ENCODE results near the gene TBC1D32. TPM values are rescaled to one million over a fixed set of nuclear protein-coding genes. Genes with fewer than 3 reads are reported as not detected.
"Not testable (repeated sequence)": the region's sequence is repeated elsewhere in the genome, so short reads cannot be mapped to it uniquely, and the experiment has no call there.

Gene TBC1D32
- total and polyA plus RNA-seq, 5 donors from 2014 or later = 2.2 to 6.0 (median 3.0) TPM

- no peak for DNase-seq
- Histone ChIP-seq H3K36me3 (ENCODE audit: control insufficient read depth, insufficient read depth, low read length) (no peaks in the 10 kb centered on the region), H3K27ac (ENCODE audit: insufficient read depth, low read length, poor library complexity, severe bottlenecking) (no peak overlapping the region), H3K4me1 (ENCODE audit: control insufficient read depth, insufficient read depth, low read length, poor library complexity, severe bottlenecking) (no peaks in the 10 kb centered on the region), H3K9me3 (ENCODE audit: control insufficient read depth in 2 of 2, low read length in 2 of 2) (peaks cover 0 to 7% of the 10 kb centered on the region in 2 experiments), H3K27me3 (ENCODE audit: control insufficient read depth, insufficient read depth, low read length) (no peaks in the 10 kb centered on the region), H3K4me3 (ENCODE audit: low read depth, low read length) (no peak overlapping the region)
- H3K4me1 Mint-ChIP-seq = no peaks in the 10 kb centered on the region
- no peaks in the 10 kb centered on the region for H3K27me3 Mint-ChIP-seq
- H3K9me3 Mint-ChIP-seq = peaks cover 3 to 19% (median 8%) of the 10 kb centered on the region in 7 donors
- H3K27ac Mint-ChIP-seq = no peak overlapping the region
- no peak overlapping the region for H3K4me3 Mint-ChIP-seq
- ATAC-seq (ENCODE audit: low read depth in 2 of 2) = no peak
- H3K36me3 Mint-ChIP-seq = no peaks in the 10 kb centered on the region
Observed at GRCh38 chr6:121064345-121064744, 269.9 kb downstream of the TBC1D32 start.

- Mint-ChIP-seq H3K27ac (no peak overlapping the region), H3K4me1 (peaks cover 0 to 3% (median 0%) of the 10 kb centered on the region in 4 donors), H3K9me3 (no peaks in the 10 kb centered on the region), H3K27me3 (peaks cover 5% of the 10 kb centered on the region), H3K36me3 (no peaks in the 10 kb centered on the region), H3K4me3 (no peak overlapping the region)
- no peaks in the 10 kb centered on the region for H3K27me3 ChIP-seq (ENCODE audit: control insufficient read depth, insufficient read depth, low read length)
- no peaks in the 10 kb centered on the region for H3K36me3 ChIP-seq (ENCODE audit: control insufficient read depth, insufficient read depth, low read length)
- H3K4me1 ChIP-seq (ENCODE audit: control insufficient read depth, insufficient read depth, low read length, poor library complexity, severe bottlenecking) = no peaks in the 10 kb centered on the region
- H3K4me3 ChIP-seq (ENCODE audit: low read depth, low read length) = no peak overlapping the region
- no peak for ATAC-seq (ENCODE audit: low read depth in 2 of 2)
- DNase-seq = peak in 2 of 3 donors; percentile 26 to 33
- no peak overlapping the region for H3K27ac ChIP-seq (ENCODE audit: insufficient read depth, low read length, poor library complexity, severe bottlenecking)
- H3K9me3 ChIP-seq (ENCODE audit: control insufficient read depth in 2 of 2, low read length in 2 of 2) = no peaks in the 10 kb centered on the region
Observed at GRCh38 chr6:121055572-121056163, 278.6 kb downstream of the TBC1D32 start.

GRCh38 chr6:121048593-121048992 is 285.7 kb downstream of the TBC1D32 start:
- ATAC-seq (ENCODE audit: low read depth in 2 of 2); H3K9me3 Mint-ChIP-seq; H3K36me3 ChIP-seq (ENCODE audit: control insufficient read depth, insufficient read depth, low read length); H3K27me3 Mint-ChIP-seq; DNase-seq; H3K27ac ChIP-seq (ENCODE audit: insufficient read depth, low read length, poor library complexity, severe bottlenecking); H3K4me1 Mint-ChIP-seq; H3K27me3 ChIP-seq (ENCODE audit: control insufficient read depth, insufficient read depth, low read length); H3K9me3 ChIP-seq (ENCODE audit: control insufficient read depth in 2 of 2, low read length in 2 of 2); H3K4me1 ChIP-seq (ENCODE audit: control insufficient read depth, insufficient read depth, low read length, poor library complexity, severe bottlenecking); H3K4me3 ChIP-seq (ENCODE audit: low read depth, low read length); H3K36me3 Mint-ChIP-seq; H3K4me3 Mint-ChIP-seq; H3K27ac Mint-ChIP-seq: not testable (repeated sequence)

GRCh38 chr6:121044905-121045304 is 289.4 kb downstream of the TBC1D32 start:
- not testable (repeated sequence) for H3K4me1 ChIP-seq (ENCODE audit: control insufficient read depth, insufficient read depth, low read length, poor library complexity, severe bottlenecking); H3K4me3 ChIP-seq (ENCODE audit: low read depth, low read length); H3K9me3 ChIP-seq (ENCODE audit: control insufficient read depth in 2 of 2, low read length in 2 of 2); H3K27me3 ChIP-seq (ENCODE audit: control insufficient read depth, insufficient read depth, low read length); H3K36me3 ChIP-seq (ENCODE audit: control insufficient read depth, insufficient read depth, low read length); H3K9me3 Mint-ChIP-seq; H3K27me3 Mint-ChIP-seq; H3K4me3 Mint-ChIP-seq; DNase-seq; H3K36me3 Mint-ChIP-seq; H3K4me1 Mint-ChIP-seq; H3K27ac Mint-ChIP-seq; H3K27ac ChIP-seq (ENCODE audit: insufficient read depth, low read length, poor library complexity, severe bottlenecking); ATAC-seq (ENCODE audit: low read depth in 2 of 2)

- H3K4me1 ChIP-seq (ENCODE audit: control insufficient read depth, insufficient read depth, low read length, poor library complexity, severe bottlenecking); H3K27me3 ChIP-seq (ENCODE audit: control insufficient read depth, insufficient read depth, low read length); H3K27me3 Mint-ChIP-seq; H3K27ac ChIP-seq (ENCODE audit: insufficient read depth, low read length, poor library complexity, severe bottlenecking); H3K36me3 ChIP-seq (ENCODE audit: control insufficient read depth, insufficient read depth, low read length); DNase-seq; H3K4me1 Mint-ChIP-seq; H3K27ac Mint-ChIP-seq; ATAC-seq (ENCODE audit: low read depth in 2 of 2); H3K4me3 Mint-ChIP-seq; H3K9me3 Mint-ChIP-seq; H3K36me3 Mint-ChIP-seq; H3K9me3 ChIP-seq (ENCODE audit: control insufficient read depth in 2 of 2, low read length in 2 of 2); H3K4me3 ChIP-seq (ENCODE audit: low read depth, low read length): not testable (repeated sequence)
Observed at GRCh38 chr6:121043706-121044105, 290.6 kb downstream of the TBC1D32 start.

GRCh38 chr6:121043211-121043610 is 291.1 kb downstream of the TBC1D32 start:
- H3K4me3 ChIP-seq (ENCODE audit: low read depth, low read length); H3K27me3 ChIP-seq (ENCODE audit: control insufficient read depth, insufficient read depth, low read length); H3K9me3 ChIP-seq (ENCODE audit: control insufficient read depth in 2 of 2, low read length in 2 of 2); H3K36me3 ChIP-seq (ENCODE audit: control insufficient read depth, insufficient read depth, low read length); H3K27me3 Mint-ChIP-seq; H3K27ac ChIP-seq (ENCODE audit: insufficient read depth, low read length, poor library complexity, severe bottlenecking); DNase-seq; H3K27ac Mint-ChIP-seq; H3K4me3 Mint-ChIP-seq; H3K4me1 Mint-ChIP-seq; H3K9me3 Mint-ChIP-seq; H3K4me1 ChIP-seq (ENCODE audit: control insufficient read depth, insufficient read depth, low read length, poor library complexity, severe bottlenecking); ATAC-seq (ENCODE audit: low read depth in 2 of 2); H3K36me3 Mint-ChIP-seq: not testable (repeated sequence)

GRCh38 chr6:121042766-121043165 is 291.5 kb downstream of the TBC1D32 start:
- no peaks in the 10 kb centered on the region for H3K4me1 Mint-ChIP-seq
- no peak for DNase-seq
- H3K27me3 ChIP-seq (ENCODE audit: control insufficient read depth, insufficient read depth, low read length) = no peaks in the 10 kb centered on the region
- no peak overlapping the region for H3K4me3 ChIP-seq (ENCODE audit: low read depth, low read length)
- H3K27ac ChIP-seq (ENCODE audit: insufficient read depth, low read length, poor library complexity, severe bottlenecking) = no peak overlapping the region
- peaks cover 0 to 3% (median 0%) of the 10 kb centered on the region in 7 donors for H3K9me3 Mint-ChIP-seq
- H3K27me3 Mint-ChIP-seq = no peaks in the 10 kb centered on the region
- H3K27ac Mint-ChIP-seq = no peak overlapping the region
- no peak for ATAC-seq (ENCODE audit: low read depth in 2 of 2)
- H3K9me3 ChIP-seq (ENCODE audit: control insufficient read depth in 2 of 2, low read length in 2 of 2) = no peaks in the 10 kb centered on the region
- H3K36me3 ChIP-seq (ENCODE audit: control insufficient read depth, insufficient read depth, low read length) = no peaks in the 10 kb centered on the region
- H3K4me1 ChIP-seq (ENCODE audit: control insufficient read depth, insufficient read depth, low read length, poor library complexity, severe bottlenecking) = no peaks in the 10 kb centered on the region
- no peaks in the 10 kb centered on the region for H3K36me3 Mint-ChIP-seq
- no peak overlapping the region for H3K4me3 Mint-ChIP-seq

GRCh38 chr6:121040831-121041230 is 293.4 kb downstream of the TBC1D32 start:
- Mint-ChIP-seq H3K36me3 (no peaks in the 10 kb centered on the region), H3K27ac (no peak overlapping the region), H3K27me3 (no peaks in the 10 kb centered on the region), H3K4me1 (no peaks in the 10 kb centered on the region), H3K4me3 (no peak overlapping the region), H3K9me3 (peaks cover 0 to 3% (median 0%) of the 10 kb centered on the region in 7 donors)
- DNase-seq (no peak), ATAC-seq (ENCODE audit: low read depth in 2 of 2) (no peak)
- no peaks in the 10 kb centered on the region for H3K27me3 ChIP-seq (ENCODE audit: control insufficient read depth, insufficient read depth, low read length)
- H3K36me3 ChIP-seq (ENCODE audit: control insufficient read depth, insufficient read depth, low read length) = no peaks in the 10 kb centered on the region
- H3K27ac ChIP-seq (ENCODE audit: insufficient read depth, low read length, poor library complexity, severe bottlenecking) = no peak overlapping the region
- H3K4me1 ChIP-seq (ENCODE audit: control insufficient read depth, insufficient read depth, low read length, poor library complexity, severe bottlenecking) = no peaks in the 10 kb centered on the region
- H3K9me3 ChIP-seq (ENCODE audit: control insufficient read depth in 2 of 2, low read length in 2 of 2) = no peaks in the 10 kb centered on the region
- no peak overlapping the region for H3K4me3 ChIP-seq (ENCODE audit: low read depth, low read length)
